HG02970 (cell line): ENCODE results near the gene RIMS1.

Experiments
- ATAC-seq: cut with Tn5 transposase; IDR thresholded peaks from one replicate; pipeline ENCODE4 v1.9.1; 2021; ENCODE audit warnings: mild to moderate bottlenecking, moderate library complexity, moderate number of reproducible peaks; ENCODE audit not compliant: unreplicated experiment, low FRiP score

The RIMS1 gene

GRCh38 chr6:72403413-72403812, 517.1 kb downstream of the RIMS1 start:
- no peak for ATAC-seq

DNA sequence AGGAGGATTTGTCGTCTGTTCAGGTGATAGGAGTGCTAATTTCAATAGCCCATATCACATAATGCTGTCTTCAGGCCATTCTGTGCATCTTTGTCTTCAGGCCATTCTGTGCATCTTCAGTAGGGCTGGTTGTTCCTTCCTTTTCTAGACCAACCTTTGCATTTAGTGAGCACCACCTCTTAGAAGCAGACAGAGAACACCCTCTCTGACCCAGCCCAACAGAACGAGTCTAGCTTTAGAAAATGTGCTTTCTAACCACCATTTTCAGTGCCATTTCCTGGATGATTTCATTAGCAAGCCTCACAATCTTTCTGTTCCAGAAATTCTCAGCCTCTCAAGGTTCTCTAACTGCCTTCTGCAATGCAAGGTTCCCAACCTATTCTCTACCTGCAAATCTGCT, 520.2 kb downstream of the RIMS1 start:
- ATAC-seq: no peak

- ATAC-seq: no peak
Measured at GRCh38 chr6:72410769-72411168, 524.4 kb downstream of the RIMS1 start.

GRCh38 chr6:72411872-72412708, 525.7 kb downstream of the RIMS1 start:
- ATAC-seq: peak; percentile 83

GRCh38 chr6:72412709-72413044, 526.3 kb downstream of the RIMS1 start:
- ATAC-seq: no peak

GRCh38 chr6:72413884-72414283, 527.5 kb downstream of the RIMS1 start:
- no peak for ATAC-seq

DNA sequence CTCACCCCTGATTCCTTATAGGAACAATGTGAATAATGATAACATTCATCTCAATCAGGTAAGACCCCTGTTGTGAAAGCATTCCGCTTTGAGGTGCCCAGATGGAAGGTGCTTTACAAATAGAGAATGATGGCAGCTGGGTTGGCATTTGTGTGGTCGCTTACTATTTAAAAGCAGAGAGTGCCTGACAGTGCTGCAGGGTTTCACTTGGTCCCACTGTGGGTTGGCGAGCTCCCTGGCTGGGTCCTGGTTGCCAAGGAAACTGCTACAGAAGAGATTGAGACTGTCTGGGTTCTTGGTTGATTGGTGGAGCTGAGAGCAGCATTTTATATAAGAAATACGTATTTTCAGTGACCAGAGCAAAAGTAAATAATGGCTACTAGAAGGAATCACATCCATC, 528.3 kb downstream of the RIMS1 start:
- ATAC-seq: no peak

- no peak for ATAC-seq
Measured at GRCh38 chr6:72416744-72417465, 530.6 kb downstream of the RIMS1 start.

- ATAC-seq: no peak
Measured at GRCh38 chr6:72417759-72418158, 531.4 kb downstream of the RIMS1 start.

DNA sequence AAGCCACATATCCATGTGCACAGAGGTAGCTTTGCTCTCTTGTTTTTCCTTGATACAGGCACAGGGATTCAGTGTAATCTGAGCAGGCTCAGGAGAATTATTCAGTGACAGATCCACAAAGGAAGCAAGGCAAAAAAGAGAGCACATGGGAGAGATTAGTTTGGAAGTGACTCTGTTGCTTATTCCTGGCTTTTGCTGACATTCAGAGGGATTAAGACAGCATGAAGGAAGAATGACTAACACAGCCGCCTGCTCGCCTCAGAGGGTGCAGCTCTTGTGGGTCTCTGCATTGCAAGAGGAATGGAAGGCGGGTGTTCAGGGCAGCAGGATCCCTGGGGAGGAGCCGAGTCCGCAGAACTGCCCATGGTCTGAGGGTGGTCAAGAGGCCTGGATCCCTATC, 532.1 kb downstream of the RIMS1 start:
- no peak for ATAC-seq

- no peak for ATAC-seq
Measured at GRCh38 chr6:72419966-72420365, 533.6 kb downstream of the RIMS1 start.

GRCh38 chr6:72420409-72420808, 534.1 kb downstream of the RIMS1 start:
- no peak for ATAC-seq

- ATAC-seq: no peak
Measured at GRCh38 chr6:72421387-72421786, 535.0 kb downstream of the RIMS1 start.

- no peak for ATAC-seq
Measured at GRCh38 chr6:72422171-72422570, 535.8 kb downstream of the RIMS1 start.

DNA sequence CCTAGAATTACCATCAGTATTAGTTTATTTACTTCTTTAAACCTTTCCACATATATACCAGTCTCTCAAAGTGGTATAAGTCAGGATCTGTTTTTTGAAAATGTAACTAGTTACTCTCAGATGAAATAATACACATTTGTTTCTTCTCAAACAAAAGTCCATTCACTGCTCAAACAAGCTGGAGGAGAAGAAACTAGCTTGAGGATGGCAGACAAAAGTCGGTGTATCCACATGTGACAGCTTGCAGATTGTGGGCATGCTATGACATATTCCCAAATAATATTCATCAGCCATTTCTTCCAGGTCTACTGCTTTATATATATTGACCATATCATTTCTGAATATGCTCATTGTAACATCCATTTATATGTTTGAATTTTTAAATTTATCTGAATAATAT, 538.1 kb downstream of the RIMS1 start:
- ATAC-seq: no peak

DNA sequence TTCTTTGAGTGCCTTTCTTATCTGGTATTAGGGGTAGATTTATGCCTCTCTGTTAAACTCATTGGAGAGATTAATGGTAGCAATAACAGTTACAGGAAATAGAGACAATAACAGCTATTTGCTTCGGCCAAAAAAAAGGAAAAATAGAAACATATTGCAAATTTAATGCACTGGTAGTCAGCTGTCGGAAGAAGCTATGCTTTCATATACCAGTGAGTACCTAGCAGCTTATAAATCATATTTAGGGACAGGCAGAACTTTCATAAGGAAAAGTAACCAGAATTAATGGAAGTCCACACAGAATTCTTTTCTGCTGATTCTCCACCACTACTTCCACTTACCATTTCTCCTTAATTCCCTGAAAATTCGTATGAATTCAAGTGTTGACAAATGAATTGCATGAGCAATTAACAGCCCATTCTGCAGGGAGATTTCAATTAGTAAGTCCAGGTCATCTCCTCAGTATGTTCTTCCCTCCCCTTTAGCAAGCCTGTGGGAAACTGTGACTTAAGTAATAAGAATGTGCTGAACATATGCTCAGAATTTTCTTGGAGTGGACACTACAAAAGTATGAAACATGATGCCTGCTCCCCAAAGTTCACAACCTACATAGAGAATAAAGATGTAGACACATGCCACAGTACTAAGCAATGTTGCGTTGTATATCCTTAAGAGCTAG, 538.8 kb downstream of the RIMS1 start:
- ATAC-seq: no peak

- no peak for ATAC-seq
Measured at GRCh38 chr6:72440611-72441010, 554.3 kb downstream of the RIMS1 start.

DNA sequence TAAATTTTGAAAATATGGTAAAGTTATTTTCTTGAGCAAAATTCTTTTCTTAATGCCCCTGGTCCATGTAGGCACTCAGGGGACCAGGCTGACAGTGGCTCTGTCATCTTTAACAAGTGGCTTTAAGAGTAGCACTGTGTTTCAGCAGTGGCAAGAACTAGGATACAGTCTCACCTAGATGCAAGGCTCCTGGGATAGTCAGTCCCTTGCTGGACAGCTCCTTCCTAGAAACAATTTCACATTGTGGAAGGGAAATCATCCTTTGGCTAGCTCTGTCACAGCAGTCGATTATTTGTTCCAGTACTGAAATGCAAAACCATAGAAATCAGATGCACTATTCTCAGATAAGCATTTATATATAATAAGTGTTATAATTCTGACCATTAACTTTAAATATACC, 560.1 kb downstream of the RIMS1 start:
- ATAC-seq: no peak
